HL-60 (cell line): ENCODE measurements around the gene E2F8.

Experiments used
- CTCF ChIP-seq: IDR thresholded peaks from one replicate; pipeline ENCODE4 v1.5.1; 2011; ENCODE audit warnings: low read length, control low read depth, inconsistent platforms; ENCODE audit not compliant: insufficient read depth
- GABPA ChIP-seq: IDR thresholded peaks from 2 replicates; pipeline ENCODE4 v1.6.1; 2012; ENCODE audit warnings: low read depth
- POLR2AphosphoS5 ChIP-seq: IDR thresholded peaks from 2 replicates; pipeline ENCODE4 v1.6.1; 2012; ENCODE audit warnings: low read depth
- REST ChIP-seq: IDR thresholded peaks from 2 replicates; pipeline ENCODE4 v1.6.1; 2012; ENCODE audit warnings: low read depth; ENCODE audit not compliant: insufficient replicate concordance
- SPI1 ChIP-seq: IDR thresholded peaks from 2 replicates; pipeline ENCODE4 v1.6.1; 2012; ENCODE audit warnings: low read depth, mild to moderate bottlenecking, borderline replicate concordance

GRCh38 chr11:19288256-19288655 is 47.5 kb upstream of the E2F8 start:
- TF ChIP-seq CTCF (no peak), POLR2AphosphoS5 (no peak), GABPA (no peak), REST (no peak), SPI1 (no peak)
